CD4-positive, alpha-beta T cell (primary cell): ENCODE results near the gene SUPT3H. TPM values are rescaled to one million over a fixed set of nuclear protein-coding genes. Genes with fewer than 3 reads are reported as not detected.

Experiments
- ATAC-seq: fragments of 200-7000 bp; cut with Tn5 transposase; one replicate; pipeline ENCODE4 v1.10.0; 2022; ENCODE audit warnings: mild to moderate bottlenecking; ENCODE audit not compliant: poor library complexity
- CTCF ChIA-PET: fragments of 350-600 bp; sonication (Branson Sonifier 250); formaldehyde crosslinking; loops from one replicate; lab custom pipeline; 2021; ENCODE audit warnings: antibody characterized with exemption, inconsistent platforms; lab: Charles Lee
- POLR2A ChIA-PET: fragments of 350-600 bp; sonication (Branson Sonifier 250); formaldehyde crosslinking; loops from one replicate; lab custom pipeline; 2021; ENCODE audit warnings: antibody characterized with exemption, inconsistent platforms; lab: Charles Lee
- DNase-seq, 14 experiments: peaks; one replicate each; pipeline ENCODE4 v3.0.0-alpha.2; 2013 to 2020; ENCODE audit warnings: mixed read lengths in 2 of 14
- H3K27ac ChIP-seq, 2 donors: one replicate each; pipeline versions ENCODE4 v1.5.1 to v1.7.0; 2013; ENCODE audit warnings: low read length in 2 of 2, low read depth in 1 of 2, mild to moderate bottlenecking in 1 of 2
- H3K27me3 ChIP-seq, 2 experiments: 1 replicate in 1 of 2; 2 replicates in 1 of 2; pipeline versions ENCODE4 v1.6.1 to v1.7.0; 2013; ENCODE audit warnings: low read length in 2 of 2, control low read depth in 1 of 2, mild to moderate bottlenecking in 1 of 2, moderate library complexity in 1 of 2; ENCODE audit not compliant: insufficient read depth in 2 of 2, control insufficient read depth in 1 of 2
- H3K36me3 ChIP-seq: one replicate; pipeline ENCODE4 v1.6.1; 2013; ENCODE audit warnings: low read length, control low read depth; ENCODE audit not compliant: insufficient read depth
- H3K4me1 ChIP-seq: one replicate; pipeline ENCODE4 v1.6.1; 2013; ENCODE audit warnings: low read length, control low read depth; ENCODE audit not compliant: insufficient read depth
- H3K4me3 ChIP-seq: one replicate; pipeline ENCODE4 v1.5.1; 2013; ENCODE audit warnings: mild to moderate bottlenecking, low read length, moderate library complexity
- H3K9me3 ChIP-seq, 2 experiments: 1 replicate in 1 of 2; 2 replicates in 1 of 2; pipeline versions ENCODE4 v1.6.1 to v1.7.0; 2013; ENCODE audit warnings: low read length in 2 of 2, mild to moderate bottlenecking in 2 of 2, control low read depth in 1 of 2, moderate library complexity in 1 of 2; ENCODE audit not compliant: control insufficient read depth in 1 of 2, insufficient read depth in 1 of 2
- H3K27ac Mint-ChIP-seq: one replicate; pipeline ENCODE4 v1.8.0; 2020; ENCODE audit warnings: mixed read lengths
- H3K27me3 Mint-ChIP-seq: one replicate; pipeline ENCODE4 v1.8.0; 2021; ENCODE audit warnings: mixed read lengths
- H3K36me3 Mint-ChIP-seq: one replicate; pipeline ENCODE4 v1.8.0; 2021; ENCODE audit warnings: low read depth, mixed read lengths
- H3K4me1 Mint-ChIP-seq: one replicate; pipeline ENCODE4 v1.8.0; 2021; ENCODE audit warnings: low read depth, mixed read lengths
- H3K4me3 Mint-ChIP-seq: one replicate; pipeline ENCODE4 v1.8.0; 2020; ENCODE audit warnings: mild to moderate bottlenecking, mixed read lengths
- H3K9me3 Mint-ChIP-seq: one replicate; pipeline ENCODE4 v1.8.0; 2020; ENCODE audit warnings: mixed read lengths
- intact Hi-C, 2 experiments: fragments of 100-400 bp; cut with DNase I in 1 of 2; cut with micrococcal nuclease in 1 of 2; formaldehyde crosslinking; loops; one replicate each; pipeline versions ENCODE4 v1.15.1 to v1.9.0; 2023 to 2025; cut with DNase I, micrococcal nuclease
- total RNA-seq, 174 experiments: library from RNA in 2 of 174; stranded (reverse) in 2 of 174; gene quantifications; one replicate each; pipeline ENCODE4 v1.2.3 and lab custom pipeline; 2021 to 2026
- TF ChIP-seq, protein P1 (sequence below): fragments of 200-600 bp; IDR thresholded peaks from one replicate; pipeline ENCODE4 v1.8.0; 2022; ENCODE audit warnings: antibody characterized with exemption, mild to moderate bottlenecking

The SUPT3H gene
- total RNA-seq, 2 experiments from 2014 or later: 8.9 to 10.5 TPM

DNA sequence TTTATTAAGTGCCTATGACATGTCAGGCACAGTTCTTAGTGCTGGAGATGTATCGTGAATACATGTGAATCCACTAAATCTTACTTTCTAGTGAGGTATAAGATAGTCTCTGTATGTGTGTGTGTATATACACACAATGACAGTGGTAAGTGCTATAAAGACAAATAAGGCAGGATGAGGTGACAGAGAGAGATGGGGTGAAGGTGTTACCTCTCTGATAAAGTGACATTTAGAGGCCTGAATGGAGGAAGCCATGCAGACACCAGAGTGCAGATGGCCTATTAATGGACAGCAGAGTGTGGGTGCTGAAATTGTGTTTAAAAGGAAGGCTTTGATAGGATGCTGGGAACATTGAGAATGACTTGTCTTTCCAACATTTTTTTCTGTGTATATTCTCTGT, 535.9 kb downstream of the SUPT3H start:
- ChIA-PET CTCF (no interaction called here), POLR2A (no interaction called here)
- Histone ChIP-seq H3K4me1 (peaks cover 3% of the 10 kb centered on the region), H3K27me3 (no peaks in the 10 kb centered on the region), H3K27ac (no peak overlapping the region), H3K4me3 (no peak overlapping the region), H3K36me3 (no peaks in the 10 kb centered on the region), H3K9me3 (no peaks in the 10 kb centered on the region)
- no peak overlapping the region for H3K27ac Mint-ChIP-seq
- no peaks in the 10 kb centered on the region for H3K36me3 Mint-ChIP-seq
- ATAC-seq (no peak), DNase-seq (no peak)
- TF ChIP-seq, protein P1, sequence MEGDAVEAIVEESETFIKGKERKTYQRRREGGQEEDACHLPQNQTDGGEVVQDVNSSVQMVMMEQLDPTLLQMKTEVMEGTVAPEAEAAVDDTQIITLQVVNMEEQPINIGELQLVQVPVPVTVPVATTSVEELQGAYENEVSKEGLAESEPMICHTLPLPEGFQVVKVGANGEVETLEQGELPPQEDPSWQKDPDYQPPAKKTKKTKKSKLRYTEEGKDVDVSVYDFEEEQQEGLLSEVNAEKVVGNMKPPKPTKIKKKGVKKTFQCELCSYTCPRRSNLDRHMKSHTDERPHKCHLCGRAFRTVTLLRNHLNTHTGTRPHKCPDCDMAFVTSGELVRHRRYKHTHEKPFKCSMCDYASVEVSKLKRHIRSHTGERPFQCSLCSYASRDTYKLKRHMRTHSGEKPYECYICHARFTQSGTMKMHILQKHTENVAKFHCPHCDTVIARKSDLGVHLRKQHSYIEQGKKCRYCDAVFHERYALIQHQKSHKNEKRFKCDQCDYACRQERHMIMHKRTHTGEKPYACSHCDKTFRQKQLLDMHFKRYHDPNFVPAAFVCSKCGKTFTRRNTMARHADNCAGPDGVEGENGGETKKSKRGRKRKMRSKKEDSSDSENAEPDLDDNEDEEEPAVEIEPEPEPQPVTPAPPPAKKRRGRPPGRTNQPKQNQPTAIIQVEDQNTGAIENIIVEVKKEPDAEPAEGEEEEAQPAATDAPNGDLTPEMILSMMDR: no peak
- intact Hi-C loops: no loop called here
- H3K27me3 Mint-ChIP-seq: no peaks in the 10 kb centered on the region
- H3K9me3 Mint-ChIP-seq: no peaks in the 10 kb centered on the region
- H3K4me3 Mint-ChIP-seq: no peak overlapping the region
- H3K4me1 Mint-ChIP-seq: no peaks in the 10 kb centered on the region

GRCh38 chr6:44837741-44838140, 540.0 kb downstream of the SUPT3H start:
- Mint-ChIP-seq H3K4me3 (no peak overlapping the region), H3K36me3 (no peaks in the 10 kb centered on the region), H3K4me1 (peaks cover 8% of the 10 kb centered on the region), H3K27me3 (no peaks in the 10 kb centered on the region), H3K9me3 (no peaks in the 10 kb centered on the region), H3K27ac (no peak overlapping the region)
- H3K4me1 ChIP-seq: no peaks in the 10 kb centered on the region
- no peak for DNase-seq
- H3K27me3 ChIP-seq: no peaks in the 10 kb centered on the region
- ChIA-PET POLR2A (interaction anchor here (0.5 kb wide), 1 partner anchor 9 kb away, joined by 4 read pairs; no protein-coding TSS in a partner anchor), CTCF (no interaction called here)
- no peak overlapping the region for H3K4me3 ChIP-seq
- intact Hi-C loops: no loop called here
- H3K27ac ChIP-seq: no peak overlapping the region
- no peaks in the 10 kb centered on the region for H3K36me3 ChIP-seq
- no peaks in the 10 kb centered on the region for H3K9me3 ChIP-seq
- TF ChIP-seq, protein P1: no peak
- ATAC-seq: no peak

- H3K27me3 ChIP-seq: no peaks in the 10 kb centered on the region
- H3K4me3 Mint-ChIP-seq: no peak overlapping the region
- no peak overlapping the region for H3K27ac ChIP-seq
- TF ChIP-seq, protein P1: no peak
- CTCF ChIA-PET: no interaction called here
- intact Hi-C loops: no loop called here
- H3K9me3 Mint-ChIP-seq: no peaks in the 10 kb centered on the region
- DNase-seq: no peak
- no peaks in the 10 kb centered on the region for H3K27me3 Mint-ChIP-seq
- no peaks in the 10 kb centered on the region for H3K36me3 ChIP-seq
- no peak overlapping the region for H3K27ac Mint-ChIP-seq
- ATAC-seq: no peak
- H3K9me3 ChIP-seq: no peaks in the 10 kb centered on the region
- H3K36me3 Mint-ChIP-seq: no peaks in the 10 kb centered on the region
- peaks cover 13% of the 10 kb centered on the region for H3K4me1 Mint-ChIP-seq
- H3K4me3 ChIP-seq: no peak overlapping the region
- POLR2A ChIA-PET: interaction anchor here (0.5 to 0.6 kb wide), 2 partner anchors 9 to 15 kb away, joined by 4 read pairs; no protein-coding TSS in a partner anchor
- H3K4me1 ChIP-seq: no peaks in the 10 kb centered on the region
These were observed 540.5 kb downstream of the SUPT3H start for GRCh38 chr6:44837255-44837654.
